Ammon's horn (tissue), 1 donor: ENCODE results near the gene OSBPL9.
"Not testable (repeated sequence)": the region's sequence is repeated elsewhere in the genome, so short reads cannot be mapped to it uniquely, and the experiment has no call there.

ENCODE experiments used
- DNase-seq: peaks from one replicate; pipeline ENCODE4 v3.0.0-alpha.2; 2016; ENCODE audit warnings: low spot score

OSBPL9 gene

GRCh38 chr1:51666478-51666877 is 49.6 kb downstream of the OSBPL9 start:
- no peak for DNase-seq

GRCh38 chr1:51667561-51667960 is 50.7 kb downstream of the OSBPL9 start:
- no peak for DNase-seq

GRCh38 chr1:51669272-51669671 is 52.4 kb downstream of the OSBPL9 start:
- DNase-seq = peak; percentile 14

- no peak for DNase-seq
Measured at GRCh38 chr1:51669816-51670215, 52.9 kb downstream of the OSBPL9 start.

- DNase-seq = no peak
Measured at GRCh38 chr1:51671527-51672325, 54.8 kb downstream of the OSBPL9 start.

- no peak for DNase-seq
Measured at GRCh38 chr1:51673279-51673678, 56.4 kb downstream of the OSBPL9 start.

- DNase-seq = no peak
Measured at GRCh38 chr1:51675177-51675780, 58.4 kb downstream of the OSBPL9 start.

GRCh38 chr1:51679435-51679834 is 62.5 kb downstream of the OSBPL9 start:
- DNase-seq = no peak

GRCh38 chr1:51684776-51685175 is 67.9 kb downstream of the OSBPL9 start:
- no peak for DNase-seq

- no peak for DNase-seq
Measured at GRCh38 chr1:51686450-51686849, 69.6 kb downstream of the OSBPL9 start.

- DNase-seq = no peak
Measured at GRCh38 chr1:51689075-51689440, 72.2 kb downstream of the OSBPL9 start.

- DNase-seq = no peak
Measured at GRCh38 chr1:51689643-51690042, 72.8 kb downstream of the OSBPL9 start.

- no peak for DNase-seq
Measured at GRCh38 chr1:51690285-51690961, 73.5 kb downstream of the OSBPL9 start.

- no peak for DNase-seq
Measured at GRCh38 chr1:51691920-51692319, 75.0 kb downstream of the OSBPL9 start.

- no peak for DNase-seq
Measured at GRCh38 chr1:51693419-51694155, 76.7 kb downstream of the OSBPL9 start.

- DNase-seq = no peak
Measured at GRCh38 chr1:51697166-51697565, 80.3 kb downstream of the OSBPL9 start.

GRCh38 chr1:51699391-51699790 is 82.5 kb downstream of the OSBPL9 start:
- no peak for DNase-seq

GRCh38 chr1:51701782-51702181 is 84.9 kb downstream of the OSBPL9 start:
- DNase-seq = not testable (repeated sequence)

- DNase-seq = not testable (repeated sequence)
Measured at GRCh38 chr1:51702220-51702619, 85.3 kb downstream of the OSBPL9 start.

- DNase-seq = no peak
Measured at GRCh38 chr1:51705035-51705434, 88.1 kb downstream of the OSBPL9 start.

GRCh38 chr1:51708911-51709760 is 92.2 kb downstream of the OSBPL9 start:
- no peak for DNase-seq

GRCh38 chr1:51709951-51710350 is 93.1 kb downstream of the OSBPL9 start:
- no peak for DNase-seq
